H9 (cell line): ENCODE data around the gene LEKR1. TPM values are rescaled to one million over a fixed set of nuclear protein-coding genes. Genes with fewer than 3 reads are reported as not detected.

ENCODE experiments used
- DNase-seq: peaks from one replicate; pipeline ENCODE4 v3.0.0-alpha.2; 2017
- H2AFZ ChIP-seq: one replicate; pipeline ENCODE4 v1.6.1; 2013; ENCODE audit warnings: mild to moderate bottlenecking, low read length, control low read depth, moderate library complexity
- H2AK5ac ChIP-seq: 2 replicates; pipeline ENCODE4 v1.6.1; 2013; ENCODE audit warnings: low read length, control low read depth, mixed read lengths; ENCODE audit not compliant: insufficient read length
- H2BK120ac ChIP-seq: one replicate; pipeline ENCODE4 v1.6.1; 2013; ENCODE audit warnings: low read depth, mild to moderate bottlenecking, low read length, control low read depth, inconsistent platforms; ENCODE audit not compliant: poor library complexity, severe bottlenecking
- H2BK12ac ChIP-seq: 2 replicates; pipeline ENCODE4 v1.6.1; 2013; ENCODE audit warnings: low read length, control low read depth, mixed read lengths, low read depth; ENCODE audit not compliant: insufficient read length
- H2BK15ac ChIP-seq: 2 replicates; pipeline ENCODE4 v1.6.1; 2013; ENCODE audit warnings: low read depth, low read length, control low read depth
- H2BK20ac ChIP-seq: one replicate; pipeline ENCODE4 v1.6.1; 2013; ENCODE audit warnings: low read depth, mild to moderate bottlenecking, low read length, control low read depth, inconsistent platforms; ENCODE audit not compliant: poor library complexity, severe bottlenecking
- H2BK5ac ChIP-seq: 2 replicates; pipeline ENCODE4 v1.6.1; 2013; ENCODE audit warnings: low read length, control low read depth, mixed read lengths; ENCODE audit not compliant: insufficient read length
- H3K14ac ChIP-seq: 2 replicates; pipeline ENCODE4 v1.6.1; 2013; ENCODE audit warnings: low read length, control low read depth; ENCODE audit not compliant: insufficient read depth
- H3K18ac ChIP-seq: 2 replicates; pipeline ENCODE4 v1.6.1; 2013; ENCODE audit warnings: low read depth, mild to moderate bottlenecking, mixed read lengths, low read length, control low read depth; ENCODE audit not compliant: insufficient read length
- H3K23ac ChIP-seq: 2 replicates; pipeline ENCODE4 v1.6.1; 2013; ENCODE audit warnings: low read length, control low read depth, mixed read lengths, low read depth; ENCODE audit not compliant: insufficient read length
- H3K23me2 ChIP-seq: 2 replicates; pipeline ENCODE4 v1.6.1; 2013; ENCODE audit warnings: low read depth, mild to moderate bottlenecking, mixed read lengths, low read length, control low read depth; ENCODE audit not compliant: insufficient read length, poor library complexity, severe bottlenecking
- H3K27ac ChIP-seq: 2 replicates; pipeline ENCODE4 v1.5.1; 2013; ENCODE audit warnings: low read length, control low read depth, mixed read lengths, low read depth; ENCODE audit not compliant: insufficient read length
- H3K27me3 ChIP-seq: 2 replicates; pipeline ENCODE4 v1.6.1; 2013; ENCODE audit warnings: low read length, control low read depth, inconsistent platforms; ENCODE audit not compliant: insufficient read depth
- H3K4ac ChIP-seq: 2 replicates; pipeline ENCODE4 v1.6.1; 2013; ENCODE audit warnings: low read depth, mild to moderate bottlenecking, control low read depth, inconsistent platforms, low read length, moderate library complexity
- H3K4me1 ChIP-seq: 2 replicates; pipeline ENCODE4 v1.6.1; 2013; ENCODE audit warnings: low read length, control low read depth, inconsistent platforms; ENCODE audit not compliant: insufficient read depth
- H3K4me2 ChIP-seq: 2 replicates; pipeline ENCODE4 v1.6.1; 2013; ENCODE audit warnings: low read length, control low read depth, mixed read lengths; ENCODE audit not compliant: insufficient read length, insufficient read depth
- H3K56ac ChIP-seq: 2 replicates; pipeline ENCODE4 v1.6.1; 2013; ENCODE audit warnings: low read depth, mild to moderate bottlenecking, mixed read lengths, low read length, control low read depth; ENCODE audit not compliant: insufficient read length
- H3K79me1 ChIP-seq: 2 replicates; pipeline ENCODE4 v1.6.1; 2013; ENCODE audit warnings: low read depth, mild to moderate bottlenecking, moderate library complexity, low read length, control low read depth, inconsistent platforms; ENCODE audit not compliant: insufficient read depth, poor library complexity, severe bottlenecking
- H3K79me2 ChIP-seq: 2 replicates; pipeline ENCODE4 v1.6.1; 2013; ENCODE audit warnings: low read length, control low read depth, inconsistent platforms; ENCODE audit not compliant: insufficient read depth
- H3K9ac ChIP-seq: 2 replicates; pipeline ENCODE4 v1.6.1; 2013; ENCODE audit warnings: low read length, control low read depth, mixed read lengths; ENCODE audit not compliant: insufficient read length; ENCODE audit errors: extremely low read depth
- H3K9me3 ChIP-seq: one replicate; pipeline ENCODE4 v1.6.1; 2013; ENCODE audit warnings: low read depth, low read length, inconsistent platforms; ENCODE audit not compliant: control insufficient read depth
- H3T11ph ChIP-seq: one replicate; pipeline ENCODE4 v1.6.1; 2013; ENCODE audit warnings: mild to moderate bottlenecking, low read length, control low read depth, inconsistent platforms
- H4K20me1 ChIP-seq: one replicate; pipeline ENCODE4 v1.6.1; 2013; ENCODE audit not compliant: control insufficient read depth, insufficient read length, insufficient read depth
- H4K5ac ChIP-seq: 2 replicates; pipeline ENCODE4 v1.6.1; 2013; ENCODE audit warnings: low read depth, mild to moderate bottlenecking, mixed read lengths, low read length, control low read depth; ENCODE audit not compliant: insufficient read length
- H4K8ac ChIP-seq: replicated peaks from 2 replicates; pipeline ENCODE4 v1.6.1; 2013; ENCODE audit warnings: low read length, control low read depth, mixed read lengths, low read depth; ENCODE audit not compliant: insufficient read length
- H4K91ac ChIP-seq: 2 replicates; pipeline ENCODE4 v1.6.1; 2013; ENCODE audit warnings: low read depth, mild to moderate bottlenecking, moderate library complexity, mixed read lengths, low read length, control low read depth; ENCODE audit not compliant: insufficient read length
- H3K27ac Mint-ChIP-seq, 3 experiments: 2 replicates in 2 of 3; 3 replicates in 1 of 3; pipeline ENCODE4 v1.8.0; 2020 to 2021; ENCODE audit warnings: mixed read lengths in 3 of 3, mild to moderate bottlenecking in 1 of 3, moderate library complexity in 1 of 3
- H3K27me3 Mint-ChIP-seq: 2 replicates; pipeline ENCODE4 v1.8.0; 2021; ENCODE audit warnings: low read depth, mild to moderate bottlenecking, moderate library complexity, mixed read lengths
- H3K36me3 Mint-ChIP-seq, 3 experiments: 2 replicates in 2 of 3; 3 replicates in 1 of 3; pipeline ENCODE4 v1.8.0; 2020 to 2021; ENCODE audit warnings: low read depth in 3 of 3, mixed read lengths in 3 of 3; ENCODE audit not compliant: insufficient read depth in 1 of 3
- H3K4me1 Mint-ChIP-seq, 2 experiments: 2 replicates each; pipeline ENCODE4 v1.8.0; 2020; ENCODE audit warnings: mixed read lengths in 2 of 2
- H3K4me3 Mint-ChIP-seq, 2 experiments: 2 replicates in 1 of 2; 3 replicates in 1 of 2; pipeline ENCODE4 v1.8.0; 2020 to 2021; ENCODE audit warnings: mild to moderate bottlenecking in 2 of 2, mixed read lengths in 2 of 2, moderate library complexity in 1 of 2
- H3K9me3 Mint-ChIP-seq, 2 experiments: 2 replicates in 1 of 2; 3 replicates in 1 of 2; pipeline ENCODE4 v1.8.0; 2020; ENCODE audit warnings: mild to moderate bottlenecking in 2 of 2, mixed read lengths in 2 of 2, moderate library complexity in 1 of 2
- CTCF ChIP-seq: fragments of 200-600 bp; sonication (generic); conservative IDR thresholded peaks from 3 replicates; pipeline ENCODE4 v1.8.0; 2021; ENCODE audit warnings: antibody characterized with exemption, mild to moderate bottlenecking
- WGBS: extraction: QIAGEN DNeasy Blood & Tissue Kit; methylation state at CpG from one replicate; pipeline ENCODE4 v1.1.7; 2013; ENCODE audit warnings: missing lambda C conversion rate, low lambda C conversion rate, mixed read lengths; ENCODE audit not compliant: insufficient read length; ENCODE audit errors: extremely low coverage; 5-methylcytosine and 5-hydroxymethylcytosine counted together
- total RNA-seq: library from RNA; stranded (reverse); gene quantifications from 2 replicates; pipeline ENCODE4 v1.2.1, GENCODE V29; 2021

The LEKR1 gene
- total RNA-seq, 1 experiment from 2014 or later: not detected

- peak overlapping the region in 1 of 3 experiments; percentile 20; a peak in 1 of 7 replicates for H3K27ac Mint-ChIP-seq
- H2AK5ac ChIP-seq: no peak overlapping the region
- no peak overlapping the region for H2BK12ac ChIP-seq
- no peak overlapping the region for H3K4ac ChIP-seq
- H2AFZ ChIP-seq: no peak overlapping the region
- no peaks in the 10 kb centered on the region for H3K79me2 ChIP-seq
- H3K79me1 ChIP-seq: no peaks in the 10 kb centered on the region
- no peak overlapping the region for H3K18ac ChIP-seq
- peaks cover 30 to 35% of the 10 kb centered on the region in 2 experiments for H3K4me1 Mint-ChIP-seq
- H3K9me3 Mint-ChIP-seq: no peaks in the 10 kb centered on the region; a peak in 1 of 5 replicates
- H4K91ac ChIP-seq: no peak overlapping the region
- no peak overlapping the region for H3K27ac ChIP-seq
- no peak for DNase-seq
- H3K27me3 Mint-ChIP-seq: peaks cover 38% of the 10 kb centered on the region
- no peak for TF ChIP-seq CTCF
- no peaks in the 10 kb centered on the region for H4K20me1 ChIP-seq
- no peaks in the 10 kb centered on the region for H3K9me3 ChIP-seq
- H3T11ph ChIP-seq: no peak overlapping the region
- H3K4me1 ChIP-seq: no peaks in the 10 kb centered on the region; the same call in 1 of the 2 replicates
- H3K23me2 ChIP-seq: no peaks in the 10 kb centered on the region
- H2BK5ac ChIP-seq: no peak overlapping the region
- no peak overlapping the region for H2BK20ac ChIP-seq
- no peak overlapping the region for H4K8ac ChIP-seq
- H3K14ac ChIP-seq: no peak overlapping the region
- no peak overlapping the region for H2BK15ac ChIP-seq
- H3K36me3 Mint-ChIP-seq: no peaks in the 10 kb centered on the region
- no peak overlapping the region for H4K5ac ChIP-seq
- H3K9ac ChIP-seq: no peak overlapping the region
- H3K56ac ChIP-seq: no peak overlapping the region
- no peak overlapping the region for H2BK120ac ChIP-seq
- no peak overlapping the region for H3K23ac ChIP-seq
- no peak overlapping the region for H3K4me3 Mint-ChIP-seq
- no CpG with 5 or more reads among the region's 11 CpGs for WGBS
- H3K4me2 ChIP-seq: no peak overlapping the region
- H3K27me3 ChIP-seq: no peaks in the 10 kb centered on the region
Measured at GRCh38 chr3:157079676-157080369, 253.7 kb downstream of the LEKR1 start.
